Ovary (tissue), 3 donors: ENCODE measurements around the gene NPAS3.

Source experiments
- POLR2A ChIP-seq: fragments of 450-650 bp; IDR thresholded peaks from one replicate; pipeline ENCODE4 v1.6.1; 2017; ENCODE audit warnings: antibody characterized with exemption, mild to moderate bottlenecking, moderate library complexity
- TF ChIP-seq, protein P1 (sequence below), 3 donors: fragments of 450-650 bp in 2 of 3; fragments of 200-600 bp in 1 of 3; IDR thresholded peaks; one replicate each; pipeline versions ENCODE4 v1.5.1 to v1.8.0; 2016 to 2022; ENCODE audit warnings: antibody characterized with exemption in 3 of 3, mild to moderate bottlenecking in 1 of 3
- donor health status: DM: no; HTN: no; CAD: no.

DNA sequence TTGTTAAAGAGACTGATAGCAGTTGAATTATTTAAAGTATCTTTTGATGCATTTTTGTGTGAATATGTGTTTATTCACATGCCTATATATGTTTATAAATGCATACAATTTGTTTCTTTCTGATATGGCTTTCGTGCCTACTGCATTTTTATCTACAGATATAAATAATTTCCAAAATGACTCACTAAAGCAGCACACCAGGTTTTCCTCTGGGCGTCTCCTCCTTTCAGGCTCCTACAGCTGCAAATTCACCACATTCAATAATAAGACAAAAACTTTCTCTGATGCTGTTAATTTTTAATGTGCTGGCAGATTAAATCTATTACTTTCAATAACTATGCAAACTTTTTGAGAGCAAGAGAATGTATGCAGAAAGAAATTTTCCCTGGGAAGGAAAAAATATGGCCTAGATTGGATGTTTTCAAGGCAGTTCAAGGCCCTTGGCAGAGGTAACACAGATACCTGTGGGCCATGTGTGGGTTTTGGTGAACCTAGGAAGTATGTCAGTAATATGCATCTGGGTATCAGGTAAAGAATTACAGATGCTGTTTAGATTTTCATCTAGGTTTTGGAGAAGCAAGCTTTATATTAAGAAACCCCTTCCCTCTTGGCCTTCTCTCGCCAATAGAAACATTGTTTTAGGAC, 630.4 kb downstream of the NPAS3 start:
- no peak for TF ChIP-seq POLR2A
- TF ChIP-seq, protein P1, sequence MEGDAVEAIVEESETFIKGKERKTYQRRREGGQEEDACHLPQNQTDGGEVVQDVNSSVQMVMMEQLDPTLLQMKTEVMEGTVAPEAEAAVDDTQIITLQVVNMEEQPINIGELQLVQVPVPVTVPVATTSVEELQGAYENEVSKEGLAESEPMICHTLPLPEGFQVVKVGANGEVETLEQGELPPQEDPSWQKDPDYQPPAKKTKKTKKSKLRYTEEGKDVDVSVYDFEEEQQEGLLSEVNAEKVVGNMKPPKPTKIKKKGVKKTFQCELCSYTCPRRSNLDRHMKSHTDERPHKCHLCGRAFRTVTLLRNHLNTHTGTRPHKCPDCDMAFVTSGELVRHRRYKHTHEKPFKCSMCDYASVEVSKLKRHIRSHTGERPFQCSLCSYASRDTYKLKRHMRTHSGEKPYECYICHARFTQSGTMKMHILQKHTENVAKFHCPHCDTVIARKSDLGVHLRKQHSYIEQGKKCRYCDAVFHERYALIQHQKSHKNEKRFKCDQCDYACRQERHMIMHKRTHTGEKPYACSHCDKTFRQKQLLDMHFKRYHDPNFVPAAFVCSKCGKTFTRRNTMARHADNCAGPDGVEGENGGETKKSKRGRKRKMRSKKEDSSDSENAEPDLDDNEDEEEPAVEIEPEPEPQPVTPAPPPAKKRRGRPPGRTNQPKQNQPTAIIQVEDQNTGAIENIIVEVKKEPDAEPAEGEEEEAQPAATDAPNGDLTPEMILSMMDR (IDR thresholded peaks at IDR 0.05) = no peak
